Esophagus muscularis mucosa (tissue), 4 donors: ENCODE measurements around the gene DHX32.

Source experiments
- CTCF ChIP-seq, 3 experiments: fragments of 200-600 bp in 2 of 3; fragments of 450-650 bp in 1 of 3; sonication (generic) in 2 of 3; IDR thresholded peaks; one replicate each; pipeline ENCODE4 v1.5.1; 2017 to 2019; ENCODE audit warnings: antibody characterized with exemption in 3 of 3, mild to moderate bottlenecking in 2 of 3, moderate library complexity in 1 of 3
- EP300 ChIP-seq: sonication (generic); formaldehyde crosslinking; IDR thresholded peaks from one replicate; pipeline ENCODE4 v1.6.1; 2017; ENCODE audit warnings: antibody characterized with exemption
- POLR2A ChIP-seq: fragments of 450-650 bp; IDR thresholded peaks from one replicate; pipeline ENCODE4 v1.6.1; 2017; ENCODE audit warnings: antibody characterized with exemption, moderate library complexity, mild to moderate bottlenecking, low read depth

GRCh38 chr10:125878957-125879835 lies 1.9 kb downstream of the DHX32 start:
- TF ChIP-seq CTCF (IDR thresholded peaks at IDR 0.05): no peak
- no peak for TF ChIP-seq POLR2A
- no peak for TF ChIP-seq EP300
